GM13976 (cell line): ENCODE measurements around the gene USP8.

Source experiments
- DNase-seq: peaks from one replicate; pipeline ENCODE4 v3.0.0; 2012; ENCODE audit warnings: low spot score
- CTCF ChIP-seq: IDR thresholded peaks from 2 replicates; pipeline ENCODE4 v1.5.1; 2012; ENCODE audit warnings: borderline replicate concordance, mild to moderate bottlenecking; ENCODE audit not compliant: insufficient read depth; ENCODE audit errors: extremely low read depth, missing control alignments, control extremely low read depth
- in situ Hi-C: fragments of 300-500 bp; cut with MboI; formaldehyde crosslinking; loops from one replicate; pipeline ENCODE4 v1.12.0; 2022; ENCODE audit warnings: low sequenced_read_pairs, mixed read lengths, inconsistent platforms; ENCODE audit not compliant: unreplicated experiment

Gene USP8

GRCh38 chr15:50531163-50531562, 107.0 kb downstream of the USP8 start:
- DNase-seq, result no peak
- in situ Hi-C loops, result no loop called here

GRCh38 chr15:50531766-50532165, 107.6 kb downstream of the USP8 start:
- no peak for DNase-seq
- in situ Hi-C loops, result no loop called here
- TF ChIP-seq CTCF, result no peak

More at GRCh38 chr15:50531163-50531562, 107.0 kb downstream of the USP8 start:
- no peak for TF ChIP-seq CTCF

- in situ Hi-C loops, result no loop called here
- no peak for DNase-seq
- TF ChIP-seq CTCF, result no peak
Observed at GRCh38 chr15:50542887-50543210, 118.6 kb downstream of the USP8 start.

- in situ Hi-C loops, result no loop called here
- no peak for DNase-seq
- no peak for TF ChIP-seq CTCF
Observed at GRCh38 chr15:50543556-50543955, 119.4 kb downstream of the USP8 start.

- no peak for DNase-seq
- TF ChIP-seq CTCF, result no peak
Observed at GRCh38 chr15:50544368-50544767, 120.2 kb downstream of the USP8 start.

GRCh38 chr15:50546566-50546965, 122.4 kb downstream of the USP8 start, which contains the start of gene USP50:
TSS of gene USP50 (minus strand) at chr15:50546666. CDS start at chr15:50546525, 141 bp downstream.
- DNase-seq, result no peak
- no peak for TF ChIP-seq CTCF
- in situ Hi-C loops, result no loop called here

More at GRCh38 chr15:50544368-50544767, 120.2 kb downstream of the USP8 start:
- in situ Hi-C loops, result no loop called here

- TF ChIP-seq CTCF, result no peak
- in situ Hi-C loops, result no loop called here
- DNase-seq, result no peak
Observed at GRCh38 chr15:50549326-50549725, 125.1 kb downstream of the USP8 start.
